ENCODE measurements around the gene ITGA7. TPM values are rescaled to one million over a fixed set of nuclear protein-coding genes. Genes with fewer than 3 reads are reported as not detected.

Gene ITGA7
- polyA plus RNA-seq, 1 donor: 409 TPM

GRCh38 chr12:55733858-55734257, 26.2 kb upstream of the ITGA7 start:
- DNase-seq (ENCODE audit: low read depth): no peak

GRCh38 chr12:55733021-55733555, 25.4 kb upstream of the ITGA7 start:
- DNase-seq (ENCODE audit: low read depth): no peak

- no peak for DNase-seq (ENCODE audit: low read depth)
These were observed 24.6 kb upstream of the ITGA7 start for GRCh38 chr12:55732288-55732687.

- DNase-seq (ENCODE audit: low read depth): no peak
These were observed 22.4 kb upstream of the ITGA7 start for GRCh38 chr12:55729819-55730818.

GRCh38 chr12:55728939-55729818, 21.5 kb upstream of the ITGA7 start, which contains the start of gene CD63:
Gene CD63 (minus strand): TSS chr12:55729009. CDS start chr12:55728341, 668 bp downstream.
- DNase-seq (ENCODE audit: low read depth): peak; percentile 90

- DNase-seq (ENCODE audit: low read depth): no peak
These were observed 20.7 kb upstream of the ITGA7 start for GRCh38 chr12:55728186-55728938.

- no peak for DNase-seq (ENCODE audit: low read depth)
These were observed 20.0 kb upstream of the ITGA7 start for GRCh38 chr12:55727643-55728185.

- DNase-seq (ENCODE audit: low read depth): no peak
These were observed 19.3 kb upstream of the ITGA7 start for GRCh38 chr12:55726971-55727370.

- DNase-seq (ENCODE audit: low read depth): no peak
These were observed 17.9 kb upstream of the ITGA7 start for GRCh38 chr12:55725556-55725955.

GRCh38 chr12:55724940-55725309, 17.2 kb upstream of the ITGA7 start:
- DNase-seq (ENCODE audit: low read depth): no peak

- DNase-seq (ENCODE audit: low read depth): no peak
These were observed 16.7 kb upstream of the ITGA7 start for GRCh38 chr12:55724226-55724939.

- no peak for DNase-seq (ENCODE audit: low read depth)
These were observed 16.0 kb upstream of the ITGA7 start for GRCh38 chr12:55723516-55724225.

GRCh38 chr12:55722948-55723347, 15.2 kb upstream of the ITGA7 start:
- DNase-seq (ENCODE audit: low read depth): no peak

GRCh38 chr12:55721601-55722213, 14.0 kb upstream of the ITGA7 start:
- DNase-seq (ENCODE audit: low read depth): no peak

GRCh38 chr12:55720894-55721444, 13.3 kb upstream of the ITGA7 start:
- DNase-seq (ENCODE audit: low read depth): no peak

GRCh38 chr12:55720071-55720564, 12.4 kb upstream of the ITGA7 start, which contains the start of gene RDH5:
Gene RDH5 (plus strand): TSS chr12:55720393. CDS start chr12:55721185, 792 bp downstream.
- no peak for DNase-seq (ENCODE audit: low read depth)

- no peak for DNase-seq (ENCODE audit: low read depth)
These were observed 11.7 kb upstream of the ITGA7 start for GRCh38 chr12:55719371-55719770.

- DNase-seq (ENCODE audit: low read depth): no peak
These were observed 11.0 kb upstream of the ITGA7 start for GRCh38 chr12:55718624-55719275.

All from forelimb muscle (tissue), 1 donor.